ENCODE results near the gene SLC2A10. TPM values are rescaled to one million over a fixed set of nuclear protein-coding genes. Genes with fewer than 3 reads are reported as not detected.

The SLC2A10 gene
- 73.6 and 79.7 TPM in 2 replicates for total RNA-seq

DNA sequence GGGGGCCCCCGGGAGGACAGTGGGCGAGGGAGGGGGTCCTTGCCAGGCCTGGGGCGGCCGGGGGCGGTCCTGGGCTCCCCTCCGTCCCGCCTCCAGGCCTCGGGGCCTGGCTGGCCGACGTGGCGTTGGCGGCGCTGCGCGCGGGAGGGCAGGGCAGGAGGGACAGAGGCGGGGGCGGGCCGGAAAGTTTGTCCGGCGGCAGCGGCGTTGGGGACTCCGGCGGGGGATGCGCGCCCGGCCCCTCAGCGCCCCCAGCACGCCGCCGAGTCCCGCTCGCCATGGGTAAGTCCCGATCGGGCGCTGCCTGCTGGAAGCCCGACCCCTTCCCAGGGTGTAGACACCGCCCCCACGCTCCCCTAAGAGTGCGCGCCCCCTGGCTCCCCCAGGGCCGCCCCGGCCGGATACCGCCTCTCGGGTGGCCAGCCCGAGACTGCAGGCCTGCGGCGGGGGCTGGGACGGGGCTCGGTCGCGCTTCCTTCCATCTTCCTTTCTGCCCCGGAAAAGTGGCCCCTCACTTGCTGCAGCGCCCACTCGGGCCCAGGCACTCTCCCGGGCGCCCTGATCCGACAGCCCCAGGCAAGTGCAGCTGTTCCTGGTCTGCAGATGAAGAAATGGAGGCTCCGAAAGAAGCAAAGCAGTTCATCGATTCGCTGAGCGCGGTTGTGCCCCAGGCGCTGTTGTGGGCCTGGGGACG is at the start of gene SLC2A10:
Gene SLC2A10 (plus strand): TSS at position 191 of the 694 bp plus-strand sequence. CDS start 88 bp downstream, at position 279.

DNA sequence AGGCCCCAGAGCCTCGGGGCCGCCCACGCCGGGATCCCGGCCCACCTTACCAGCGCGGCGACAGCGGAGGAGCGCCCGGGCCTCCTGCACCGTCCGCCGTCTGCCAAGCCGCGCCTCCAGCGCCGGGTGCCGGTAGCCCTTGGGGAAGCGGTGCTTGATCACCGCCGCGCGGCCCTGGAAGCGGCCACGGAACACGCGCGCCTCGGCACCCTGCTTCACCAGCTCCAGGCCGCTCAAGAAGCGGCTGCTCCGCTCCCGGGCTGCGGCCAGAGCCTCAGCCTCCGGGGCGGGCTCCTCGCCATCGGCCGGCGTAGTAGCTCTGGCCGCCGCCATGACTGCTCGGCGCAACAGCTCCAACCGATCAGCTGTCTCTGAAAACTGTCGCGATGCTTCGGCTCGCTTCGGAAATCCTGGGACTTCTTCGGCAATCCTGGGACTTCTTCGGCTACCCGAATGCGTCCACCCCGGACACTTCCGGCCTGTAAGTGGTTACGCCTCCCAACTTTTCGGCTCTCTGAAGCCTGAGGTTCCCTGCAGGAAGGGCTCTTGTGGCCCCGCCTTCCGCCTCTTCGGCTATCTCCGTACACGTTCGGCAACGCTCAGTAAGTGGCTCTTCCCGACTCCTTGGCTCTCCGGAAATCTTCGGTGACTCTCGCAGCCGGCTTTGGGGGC is 20.2 kb upstream of the SLC2A10 start, which contains the start of gene TP53RK:
Gene TP53RK (minus strand): TSS at position 363 of the 672 bp plus-strand sequence. CDS start 30 bp downstream, at position 333.

Other genes starting within 250 kb of the SLC2A10 start
- 6.2 and 12.2 TPM in 2 replicates for gene ZNF334, start 196.1 kb upstream of the SLC2A10 start, total RNA-seq
- not detected in 2 replicates for gene OCSTAMP, start 159.0 kb upstream of the SLC2A10 start, total RNA-seq
- 3.9 and 6.3 TPM in 2 replicates for gene SLC13A3, start 58.2 kb upstream of the SLC2A10 start, total RNA-seq
- gene TP53RK, start 20.2 kb upstream of the SLC2A10 start, total RNA-seq, result 12.1 and 14.9 TPM in 2 replicates
- gene EYA2, start 185.2 kb downstream of the SLC2A10 start, total RNA-seq, result not detected in 2 replicates

Measured in placental epithelial cell (primary cell).